Muscle layer of duodenum (tissue), 2 donors: ENCODE measurements around the gene CD300E.
"Not testable (repeated sequence)": the region's sequence is repeated elsewhere in the genome, so short reads cannot be mapped to it uniquely, and the experiment has no call there.

Experiments
- H3K27ac ChIP-seq: one replicate; pipeline ENCODE4 v1.7.0; 2013; ENCODE audit warnings: mild to moderate bottlenecking, low read length
- H3K27me3 ChIP-seq: one replicate; pipeline ENCODE4 v1.7.0; 2013; ENCODE audit warnings: low read depth, mild to moderate bottlenecking, control low read depth, low read length
- H3K36me3 ChIP-seq, 2 donors: one replicate each; pipeline ENCODE4 v1.7.0; 2013; ENCODE audit warnings: low read length in 2 of 2, control low read depth in 1 of 2, mild to moderate bottlenecking in 1 of 2; ENCODE audit not compliant: insufficient read depth in 2 of 2, control insufficient read depth in 1 of 2
- H3K4me1 ChIP-seq, 2 donors: one replicate each; pipeline ENCODE4 v1.7.0; 2013; ENCODE audit warnings: low read length in 2 of 2, mild to moderate bottlenecking in 2 of 2, control low read depth in 1 of 2, moderate library complexity in 1 of 2; ENCODE audit not compliant: insufficient read depth in 2 of 2, control insufficient read depth in 1 of 2
- H3K4me3 ChIP-seq, 2 donors: one replicate each; pipeline ENCODE4 v1.7.0; 2013; ENCODE audit warnings: low read length in 2 of 2, low read depth in 1 of 2, mild to moderate bottlenecking in 1 of 2
- H3K9me3 ChIP-seq, 2 donors: one replicate each; pipeline ENCODE4 v1.7.0; 2013; ENCODE audit warnings: low read length in 2 of 2, control low read depth in 1 of 2, mild to moderate bottlenecking in 1 of 2; ENCODE audit not compliant: control insufficient read depth in 1 of 2
- donor health status: healthy.

Gene CD300E

DNA sequence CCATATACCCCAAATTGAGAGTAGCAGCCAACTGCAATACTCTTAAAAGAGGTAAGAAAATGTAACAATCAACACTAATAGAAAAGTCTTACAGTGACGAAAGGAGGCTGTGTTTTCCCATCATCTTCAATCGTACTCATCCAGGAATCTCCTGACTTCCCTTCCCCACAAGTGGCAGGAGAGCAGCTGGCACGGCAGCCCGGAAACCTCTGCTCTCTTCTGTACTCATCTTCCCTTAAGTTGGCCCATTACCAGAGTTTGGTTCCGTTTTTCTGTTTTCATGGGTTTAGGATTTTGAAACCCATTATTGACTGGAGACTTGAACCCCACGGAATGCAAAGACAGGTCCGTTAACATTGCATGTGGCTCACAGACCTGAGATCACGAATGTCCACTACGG is 44.6 kb downstream of the CD300E start:
- Histone ChIP-seq H3K27me3 (no peaks in the 10 kb centered on the region), H3K4me3 (no peak overlapping the region), H3K4me1 (no peaks in the 10 kb centered on the region), H3K27ac (no peak overlapping the region), H3K36me3 (no peaks in the 10 kb centered on the region), H3K9me3 (peaks cover 0 to 3% of the 10 kb centered on the region in 2 donors)

GRCh38 chr17:74574489-74575142 is 48.9 kb downstream of the CD300E start:
- Histone ChIP-seq H3K27ac (no peak overlapping the region), H3K9me3 (no peaks in the 10 kb centered on the region), H3K36me3 (no peaks in the 10 kb centered on the region), H3K4me3 (no peak overlapping the region), H3K4me1 (no peaks in the 10 kb centered on the region), H3K27me3 (no peaks in the 10 kb centered on the region)

- H3K4me3 ChIP-seq, H3K4me1 ChIP-seq, H3K27ac ChIP-seq, H3K36me3 ChIP-seq, H3K9me3 ChIP-seq, H3K27me3 ChIP-seq: not testable (repeated sequence)
Measured at GRCh38 chr17:74573635-74574034, 49.9 kb downstream of the CD300E start.

DNA sequence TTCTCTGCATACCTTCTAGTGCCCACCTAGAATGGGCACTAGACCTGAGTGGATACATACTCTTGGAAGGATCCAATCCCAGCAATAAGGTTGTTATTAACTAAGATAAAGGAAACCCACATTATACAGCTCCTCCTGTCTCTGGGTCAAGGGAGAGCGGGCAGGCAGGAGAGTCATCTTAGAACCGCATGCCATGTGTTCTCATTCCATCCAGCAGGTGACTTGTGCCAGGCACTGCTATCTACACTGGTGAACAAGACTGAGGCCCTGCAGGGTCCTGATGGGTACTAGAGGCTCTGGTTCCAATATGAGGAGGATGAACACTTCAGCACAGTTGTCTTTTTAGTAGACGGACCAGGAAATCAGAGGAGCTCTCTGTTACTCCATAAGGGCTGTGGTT is 50.4 kb downstream of the CD300E start:
- Histone ChIP-seq H3K4me1 (no peaks in the 10 kb centered on the region), H3K4me3 (no peak overlapping the region), H3K27ac (no peak overlapping the region), H3K27me3 (no peaks in the 10 kb centered on the region), H3K9me3 (no peaks in the 10 kb centered on the region), H3K36me3 (no peaks in the 10 kb centered on the region)

- no peaks in the 10 kb centered on the region for H3K4me1 ChIP-seq
- no peaks in the 10 kb centered on the region for H3K27me3 ChIP-seq
- no peaks in the 10 kb centered on the region for H3K9me3 ChIP-seq
- no peaks in the 10 kb centered on the region for H3K36me3 ChIP-seq
- no peak overlapping the region for H3K4me3 ChIP-seq
- no peak overlapping the region for H3K27ac ChIP-seq
Measured at GRCh38 chr17:74571621-74572270, 51.8 kb downstream of the CD300E start.

- Histone ChIP-seq H3K27ac (no peak overlapping the region), H3K27me3 (no peaks in the 10 kb centered on the region), H3K4me1 (no peaks in the 10 kb centered on the region), H3K4me3 (no peak overlapping the region), H3K9me3 (no peaks in the 10 kb centered on the region), H3K36me3 (no peaks in the 10 kb centered on the region)
Measured at GRCh38 chr17:74569020-74570003, 54.2 kb downstream of the CD300E start.

GRCh38 chr17:74568106-74568873 is 55.2 kb downstream of the CD300E start:
- no peaks in the 10 kb centered on the region for H3K4me1 ChIP-seq
- no peak overlapping the region for H3K27ac ChIP-seq
- H3K36me3 ChIP-seq: no peaks in the 10 kb centered on the region
- H3K4me3 ChIP-seq: no peak overlapping the region
- H3K9me3 ChIP-seq: no peaks in the 10 kb centered on the region
- no peaks in the 10 kb centered on the region for H3K27me3 ChIP-seq

DNA sequence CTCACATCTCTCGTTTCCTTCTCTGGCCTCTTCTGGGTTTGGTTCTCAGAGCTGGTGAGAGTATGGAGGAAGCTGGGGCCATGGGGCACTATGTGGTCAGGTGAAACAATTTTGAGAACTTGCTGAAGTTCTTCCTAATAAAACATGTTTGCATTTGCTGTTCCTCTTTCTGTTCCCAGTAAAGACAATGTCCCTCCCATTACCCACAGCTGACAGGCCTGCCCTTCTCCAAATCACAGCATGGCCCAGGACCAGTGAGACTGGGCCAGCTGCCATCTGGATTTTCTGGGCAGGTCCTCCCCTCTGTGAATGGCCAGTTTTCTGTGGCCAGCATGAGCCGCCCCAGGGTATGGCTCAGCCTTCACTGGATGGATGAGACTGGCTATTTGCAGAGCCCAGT is 56.1 kb downstream of the CD300E start, which contains the start of gene CD300H:
Gene CD300H (minus strand): TSS at position 113 of the 400 bp plus-strand sequence.
- no peak within 1 kb of the TSS for H3K4me3 ChIP-seq
- H3K4me1 ChIP-seq: no peaks in the 10 kb centered on the region
- H3K27me3 ChIP-seq: no peaks in the 10 kb centered on the region
- H3K9me3 ChIP-seq: no peaks in the 10 kb centered on the region
- H3K27ac ChIP-seq: no peak within 1 kb of the TSS
- no peaks in the 10 kb centered on the region for H3K36me3 ChIP-seq

- Histone ChIP-seq H3K9me3 (no peaks in the 10 kb centered on the region), H3K27ac (no peak overlapping the region), H3K36me3 (no peaks in the 10 kb centered on the region), H3K27me3 (no peaks in the 10 kb centered on the region), H3K4me1 (no peaks in the 10 kb centered on the region), H3K4me3 (no peak overlapping the region)
Measured at GRCh38 chr17:74566132-74566753, 57.3 kb downstream of the CD300E start.

DNA sequence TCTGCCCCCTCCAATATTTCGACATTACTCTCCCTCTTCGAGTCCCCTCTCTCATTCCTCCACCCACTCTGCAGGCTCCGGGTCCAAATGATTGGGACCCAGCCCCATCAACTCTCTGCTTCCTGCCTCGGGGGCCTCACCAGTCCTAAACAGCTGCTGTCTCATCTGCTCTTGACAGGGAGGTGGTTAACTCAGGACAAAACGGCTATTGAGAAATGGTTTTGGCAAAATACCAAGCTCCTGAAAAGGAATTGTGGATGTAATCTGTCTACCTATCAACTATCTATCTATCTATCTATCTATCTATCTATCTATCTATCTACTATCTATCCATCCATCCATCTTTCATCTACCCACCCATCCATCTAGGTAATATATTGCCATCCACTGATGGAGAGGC is 58.4 kb downstream of the CD300E start:
- no peak overlapping the region for H3K27ac ChIP-seq
- H3K4me1 ChIP-seq: no peaks in the 10 kb centered on the region
- H3K9me3 ChIP-seq: no peaks in the 10 kb centered on the region
- no peaks in the 10 kb centered on the region for H3K36me3 ChIP-seq
- H3K4me3 ChIP-seq: no peak overlapping the region
- no peaks in the 10 kb centered on the region for H3K27me3 ChIP-seq
